Measurements from ENCODE around the gene AKAP8L.
A peak's percentile ranks its signal among the peaks of the same experiment; 100 is the strongest.
"Not testable (repeated sequence)": the region's sequence is repeated elsewhere in the genome, so short reads cannot be mapped to it uniquely, and the experiment has no call there.

AKAP8L gene

GRCh38 chr19:15412832-15413231 is 6.0 kb downstream of the AKAP8L start:
- DNase-seq = no peak

GRCh38 chr19:15411351-15411750 is 7.4 kb downstream of the AKAP8L start:
- not testable (repeated sequence) for DNase-seq

DNA sequence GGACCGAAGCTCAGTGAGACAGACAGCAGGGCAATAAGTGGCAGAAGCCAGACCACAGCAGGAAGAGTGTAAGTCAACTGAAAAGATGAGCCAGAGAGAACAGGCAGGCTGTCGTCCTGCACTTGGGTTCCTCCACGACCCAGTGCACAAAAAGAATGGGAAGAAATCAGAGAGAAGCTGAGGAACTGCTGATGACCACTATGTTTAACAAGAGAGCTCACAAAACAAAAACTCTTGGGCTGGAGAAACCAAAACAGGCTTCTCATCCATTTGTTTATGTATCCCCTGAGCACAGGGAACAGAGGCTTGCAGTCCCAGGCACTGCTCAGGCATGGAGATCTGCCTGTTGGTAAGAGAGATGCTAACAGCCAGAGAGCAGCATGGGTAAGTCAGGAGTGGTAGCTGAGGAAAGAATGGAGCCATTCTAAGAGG is 14.0 kb downstream of the AKAP8L start:
- DNase-seq = no peak

- no peak for DNase-seq
These were observed 14.6 kb downstream of the AKAP8L start for GRCh38 chr19:15404097-15404779.

DNA sequence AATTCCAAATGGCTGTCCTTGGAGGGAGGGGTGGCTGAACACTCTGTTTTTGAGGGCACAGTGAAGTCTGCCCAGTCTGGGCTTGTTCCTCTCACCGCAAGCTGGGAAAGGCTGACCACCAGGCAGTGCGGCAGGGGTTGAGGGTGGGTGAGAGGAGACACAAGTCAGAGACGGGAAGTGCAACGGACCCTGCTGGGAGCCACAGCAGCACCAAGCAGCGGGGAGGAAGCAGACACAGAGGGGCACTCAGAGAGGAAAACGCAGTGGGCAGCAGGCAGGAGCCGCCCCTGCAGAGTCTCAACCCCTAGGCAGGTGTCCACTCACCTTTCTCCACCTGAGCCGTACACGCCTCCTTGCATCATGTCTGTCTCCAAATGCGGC is 15.6 kb downstream of the AKAP8L start:
- no peak for DNase-seq

- no peak for DNase-seq
These were observed 16.2 kb downstream of the AKAP8L start for GRCh38 chr19:15402411-15403150.

GRCh38 chr19:15401397-15401710 is 17.4 kb downstream of the AKAP8L start:
- DNase-seq = no peak

DNA sequence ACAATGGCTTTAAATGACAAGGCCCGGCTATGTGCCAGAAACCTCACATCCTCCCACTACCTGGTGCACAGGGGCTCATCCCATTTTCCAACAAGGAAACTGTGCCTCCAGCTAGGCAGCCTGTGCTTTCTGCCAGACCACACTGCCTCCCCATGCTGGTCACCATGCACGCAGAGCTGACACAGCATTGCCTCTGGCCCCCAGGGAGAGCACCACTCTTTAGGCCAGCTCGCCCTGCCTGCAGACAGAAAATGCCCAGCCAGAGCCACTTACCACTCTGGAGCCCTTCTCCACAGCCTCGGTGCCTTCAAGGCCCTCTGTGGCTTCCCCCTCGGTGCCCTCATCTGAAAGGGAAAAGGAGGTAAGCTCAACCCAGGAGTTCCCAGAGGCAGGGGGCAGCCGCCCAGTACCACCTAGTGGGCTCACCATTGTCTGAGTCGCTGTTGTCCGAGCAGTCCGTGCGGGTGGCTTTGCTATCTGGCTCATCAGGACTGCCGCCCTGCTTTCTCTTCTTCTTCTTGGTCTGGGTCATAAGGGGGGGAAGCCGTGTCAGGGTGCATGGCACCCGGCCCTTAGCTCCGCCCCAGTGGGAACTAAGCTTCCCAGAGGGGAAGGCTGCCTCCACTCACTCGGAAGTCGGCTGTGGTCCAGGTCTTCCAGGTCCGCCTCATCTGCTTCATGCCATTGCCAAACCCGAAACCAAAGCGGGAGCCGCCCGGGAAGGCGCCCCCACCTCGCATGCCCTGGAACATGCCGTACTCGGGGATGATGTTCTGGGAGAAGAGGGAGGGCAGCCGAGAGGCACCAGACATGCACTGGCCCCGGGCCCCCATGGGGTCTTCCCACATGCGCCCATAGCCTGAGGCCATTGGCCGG is 18.0 kb downstream of the AKAP8L start:
- no peak for DNase-seq

DNA sequence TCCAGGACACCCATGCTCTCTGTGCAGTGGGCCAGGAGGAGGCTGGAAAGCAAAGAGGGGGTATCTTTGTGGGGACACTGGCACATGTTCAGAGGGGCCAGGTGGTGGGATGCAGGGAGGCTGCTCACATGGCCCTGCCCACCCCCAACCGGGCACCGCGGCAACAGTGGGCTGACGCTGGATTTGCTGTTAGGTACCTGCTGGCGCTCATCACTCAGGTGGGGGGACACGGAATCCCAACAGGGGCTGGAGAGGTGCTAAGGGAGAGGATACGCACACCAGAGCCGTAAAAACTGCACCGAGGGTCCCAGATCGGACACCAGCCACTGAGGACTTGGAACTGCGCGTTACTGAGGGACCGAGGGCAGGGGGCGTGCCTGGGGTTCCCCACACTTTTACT is 19.2 kb downstream of the AKAP8L start:
- no peak for DNase-seq

- no peak for DNase-seq
These were observed 19.6 kb downstream of the AKAP8L start for GRCh38 chr19:15399234-15399515.

GRCh38 chr19:15398501-15399233 is 20.1 kb downstream of the AKAP8L start:
- no peak for DNase-seq

GRCh38 chr19:15397782-15398181 is 21.0 kb downstream of the AKAP8L start:
- DNase-seq = no peak

DNA sequence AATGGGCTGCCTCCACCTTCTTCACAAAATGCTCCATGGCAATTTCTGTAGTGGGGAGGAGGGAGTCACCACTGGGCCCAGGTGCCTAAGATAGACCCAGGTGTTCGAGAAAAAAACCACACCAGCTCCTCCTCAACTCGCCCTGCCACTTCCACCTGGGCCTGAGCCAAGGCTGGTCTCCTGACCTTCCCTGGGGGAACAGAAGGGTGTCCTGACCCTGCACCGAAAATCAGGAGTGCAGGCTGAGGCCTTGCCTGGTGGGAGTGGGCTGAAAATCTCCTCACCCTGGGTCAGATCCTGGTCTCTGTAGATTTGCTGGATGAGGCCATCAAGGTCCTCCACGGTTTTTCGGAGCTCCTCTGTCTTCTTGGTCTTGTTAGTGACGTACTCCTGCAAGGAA is 21.6 kb downstream of the AKAP8L start:
- DNase-seq = no peak

DNA sequence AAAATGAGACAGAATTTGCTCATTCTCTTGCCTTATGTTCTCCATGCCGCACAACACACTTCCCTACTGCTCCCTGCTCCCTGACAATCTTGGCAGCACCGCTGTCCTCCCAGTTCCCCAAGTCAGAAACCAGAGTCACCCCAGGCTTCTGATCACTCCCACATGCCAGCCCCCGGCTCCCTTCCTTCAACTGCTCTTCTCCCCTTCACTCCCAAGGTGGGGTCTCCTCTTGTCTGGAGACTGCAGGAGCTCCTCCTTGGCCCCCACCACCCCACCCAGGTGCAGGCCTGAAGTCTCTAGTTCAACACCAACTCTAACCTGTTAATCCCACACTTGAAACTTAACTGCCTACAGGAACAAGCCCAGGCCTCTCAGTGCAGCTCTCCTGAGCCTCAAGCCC is 22.4 kb downstream of the AKAP8L start:
- DNase-seq = no peak

GRCh38 chr19:15395251-15395650 is 23.5 kb downstream of the AKAP8L start:
- not testable (repeated sequence) for DNase-seq

DNA sequence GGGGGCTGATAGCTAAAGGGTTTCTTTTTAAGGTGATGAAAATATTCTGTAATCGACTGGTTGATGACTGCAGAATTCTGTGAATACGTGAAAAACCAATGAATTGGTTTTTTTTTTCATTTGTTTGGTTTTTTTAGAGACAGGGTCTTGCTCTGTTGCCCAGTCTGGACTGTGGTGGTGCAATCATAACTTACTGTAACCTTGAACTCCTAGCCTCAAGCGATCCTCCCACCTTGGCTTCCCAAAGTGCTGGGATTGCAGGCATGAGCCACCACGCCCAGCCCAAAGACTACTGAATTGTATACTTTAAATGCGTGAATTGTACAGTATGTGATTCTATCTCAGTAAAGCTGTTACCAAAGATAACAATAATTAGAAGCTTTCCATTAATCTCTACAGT is 24.4 kb downstream of the AKAP8L start:
- DNase-seq = no peak

- DNase-seq = peak; percentile 7
These were observed 24.8 kb downstream of the AKAP8L start for GRCh38 chr19:15393963-15394362.

GRCh38 chr19:15390814-15391213 is 28.0 kb downstream of the AKAP8L start:
- no peak for DNase-seq

DNA sequence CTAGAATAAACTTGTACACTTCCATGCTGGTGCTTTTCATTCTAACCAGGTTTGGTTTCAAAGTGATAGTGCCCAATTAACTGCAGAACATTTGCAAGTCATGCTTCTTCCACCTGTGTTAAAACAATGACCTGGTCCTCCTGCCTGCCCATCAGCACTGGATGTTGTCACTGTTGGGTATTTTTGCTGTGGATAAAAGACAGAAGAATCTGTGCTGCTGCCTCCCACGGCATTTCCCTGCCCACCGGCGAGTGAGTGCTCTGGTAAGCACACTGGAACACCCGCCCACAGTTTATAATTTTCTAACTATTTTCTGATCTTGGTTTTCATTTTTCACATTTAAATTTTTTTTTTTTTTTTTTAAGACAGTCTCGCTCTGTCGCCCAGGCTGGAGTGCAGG is 36.9 kb downstream of the AKAP8L start:
- DNase-seq = no peak

- DNase-seq = no peak
These were observed 37.4 kb downstream of the AKAP8L start for GRCh38 chr19:15381429-15381828.

GRCh38 chr19:15379999-15380647 is 38.7 kb downstream of the AKAP8L start:
- peak; percentile 31 for DNase-seq

GRCh38 chr19:15379083-15379998 is 39.4 kb downstream of the AKAP8L start, which contains the start of gene AKAP8:
TSS of gene AKAP8 (minus strand) at chr19:15379787. CDS start at chr19:15379731, 56 bp downstream.
- peak; percentile 99 for DNase-seq
